Immature natural killer cell (primary cell): ENCODE measurements around the gene PRPF31. TPM values are rescaled to one million over a fixed set of nuclear protein-coding genes. Genes with fewer than 3 reads are reported as not detected.
"Not testable (repeated sequence)": the region's sequence is repeated elsewhere in the genome, so short reads cannot be mapped to it uniquely, and the experiment has no call there.

Source experiments
- DNase-seq, 3 donors: peaks; one replicate each; pipeline ENCODE4 v3.0.0; 2022; ENCODE audit warnings: mixed read lengths in 1 of 3
- H3K27ac Mint-ChIP-seq, 6 donors: one replicate each; pipeline ENCODE4 v1.8.0; 2020; ENCODE audit warnings: mixed read lengths in 6 of 6, mild to moderate bottlenecking in 5 of 6, inconsistent platforms in 4 of 6, moderate library complexity in 3 of 6
- H3K27me3 Mint-ChIP-seq, 3 donors: one replicate each; pipeline ENCODE4 v1.8.0; 2020 to 2021; ENCODE audit warnings: low read depth in 3 of 3, mild to moderate bottlenecking in 3 of 3, mixed read lengths in 3 of 3, moderate library complexity in 3 of 3, inconsistent platforms in 1 of 3
- H3K36me3 Mint-ChIP-seq, 3 donors: one replicate each; pipeline ENCODE4 v1.8.0; 2020; ENCODE audit warnings: mixed read lengths in 3 of 3, inconsistent platforms in 2 of 3, mild to moderate bottlenecking in 2 of 3
- H3K4me1 Mint-ChIP-seq, 2 donors: one replicate each; pipeline ENCODE4 v1.8.0; 2020; ENCODE audit warnings: inconsistent platforms in 2 of 2, mild to moderate bottlenecking in 2 of 2, mixed read lengths in 2 of 2, moderate library complexity in 1 of 2
- H3K4me3 Mint-ChIP-seq, 5 donors: one replicate each; pipeline ENCODE4 v1.8.0; 2020; ENCODE audit warnings: mild to moderate bottlenecking in 5 of 5, mixed read lengths in 5 of 5, inconsistent platforms in 3 of 5, moderate library complexity in 3 of 5
- H3K9me3 Mint-ChIP-seq, 6 donors: one replicate each; pipeline ENCODE4 v1.8.0; 2020; ENCODE audit warnings: mild to moderate bottlenecking in 6 of 6, mixed read lengths in 6 of 6, inconsistent platforms in 4 of 6, moderate library complexity in 3 of 6
- polyA plus RNA-seq, 3 donors: library from polyadenylated mRNA; unstranded; fragments of 300-500 nt; fragmentation: Illumina TruSeq; gene quantifications; one replicate each; pipeline ENCODE4 v1.2.3, GENCODE V29; 2021

The PRPF31 gene
- polyA plus RNA-seq, 3 donors from 2014 or later: 61.0 to 81.0 (median 72.7) TPM

DNA sequence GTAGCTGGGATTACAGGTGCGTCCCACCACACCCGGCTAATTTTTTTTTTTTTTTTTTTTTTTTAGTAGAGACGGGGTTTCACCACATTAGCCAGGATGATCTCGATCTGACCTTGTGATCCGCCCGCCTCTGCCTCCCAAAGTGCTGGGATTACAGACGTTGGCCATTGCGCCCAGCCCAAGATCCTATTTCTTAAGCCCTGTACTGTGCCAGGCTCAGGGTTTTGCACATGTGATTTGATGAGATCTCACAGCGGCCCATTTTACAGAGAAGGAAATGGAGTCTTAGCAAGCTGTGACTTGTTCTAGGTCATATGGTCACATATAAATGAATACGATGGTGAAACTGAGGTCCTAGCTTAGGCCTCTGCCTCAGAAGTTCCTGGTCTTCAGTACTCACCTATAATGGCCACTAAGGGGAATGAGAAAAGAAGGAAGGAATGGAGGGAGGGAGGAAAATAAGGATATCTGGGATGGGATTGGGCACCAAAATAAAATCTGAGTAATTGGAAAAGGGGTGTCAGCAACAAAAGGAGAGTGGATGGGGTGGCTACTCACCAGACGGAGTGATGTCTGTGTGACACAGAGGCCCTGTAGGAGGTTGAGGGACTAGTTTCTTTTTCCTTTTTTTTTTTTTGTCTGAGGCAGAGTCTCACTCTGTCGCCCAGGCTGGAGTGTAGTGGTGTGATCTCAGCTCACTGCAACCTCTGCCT is 16.2 kb upstream of the PRPF31 start:
- Mint-ChIP-seq H3K4me3 (no peak overlapping the region), H3K27me3 (peaks cover 7 to 18% (median 12%) of the 10 kb centered on the region in 3 donors), H3K36me3 (no peaks in the 10 kb centered on the region), H3K9me3 (no peaks in the 10 kb centered on the region), H3K4me1 (peaks cover 31 to 37% of the 10 kb centered on the region in 2 donors), H3K27ac (no peak overlapping the region)
- no peak for DNase-seq

DNA sequence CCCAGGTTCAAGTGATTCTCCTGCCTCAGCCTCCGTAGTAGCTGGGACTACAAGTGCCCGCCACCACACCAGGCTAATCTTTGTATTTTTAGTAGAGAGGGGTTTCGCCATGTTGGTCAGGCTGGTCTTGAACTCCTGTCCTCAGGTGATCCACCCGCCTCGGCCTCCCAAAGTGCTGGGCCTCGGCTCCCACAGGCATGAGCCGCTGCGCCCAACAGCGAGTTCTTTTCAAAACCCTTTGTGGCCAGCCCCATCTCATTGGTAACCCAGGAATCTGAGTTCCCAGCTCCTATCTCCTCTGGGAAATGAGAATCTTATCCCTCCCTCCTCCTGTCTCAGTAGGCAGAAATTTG is 15.7 kb upstream of the PRPF31 start:
- peaks cover 8 to 18% (median 12%) of the 10 kb centered on the region in 3 donors for H3K27me3 Mint-ChIP-seq
- DNase-seq, H3K36me3 Mint-ChIP-seq, H3K4me3 Mint-ChIP-seq, H3K9me3 Mint-ChIP-seq, H3K27ac Mint-ChIP-seq: not testable (repeated sequence)
- peaks cover 27 to 34% of the 10 kb centered on the region in 2 donors for H3K4me1 Mint-ChIP-seq

DNA sequence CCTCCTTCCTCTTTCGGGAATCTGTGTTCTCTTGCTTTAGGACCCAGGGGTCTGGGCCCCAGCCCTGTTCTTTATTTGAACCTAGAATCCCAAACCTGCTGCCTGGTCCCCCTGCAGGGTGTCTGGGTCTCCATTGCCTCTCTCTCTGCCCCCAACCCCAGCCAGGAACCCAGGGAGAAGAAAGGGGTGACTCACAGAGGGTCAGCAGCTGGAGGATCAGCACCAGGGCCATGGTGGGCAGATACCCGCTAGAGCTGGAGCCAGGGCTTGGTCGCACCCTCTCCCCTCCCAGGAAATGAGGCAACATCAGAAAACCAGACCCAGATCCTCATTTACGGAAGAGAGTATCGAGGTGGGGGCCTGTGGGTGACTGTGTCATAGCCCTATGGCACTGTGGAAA is 15.0 kb upstream of the PRPF31 start, which contains the start of gene OSCAR:
Gene OSCAR (minus strand): TSS at position 243 of the 400 bp plus-strand sequence. CDS start 11 bp downstream, at position 232.
- Mint-ChIP-seq H3K9me3 (no peaks in the 10 kb centered on the region), H3K27me3 (peaks cover 8 to 18% (median 12%) of the 10 kb centered on the region in 3 donors), H3K4me1 (peaks cover 28 to 40% of the 10 kb centered on the region in 2 donors), H3K4me3 (peak within 1 kb of the TSS; percentile 26 to 63 (median 55)), H3K27ac (peak within 1 kb of the TSS in 5 of 6 donors; percentile 10 to 83 (median 58)), H3K36me3 (peaks cover 0 to 3% (median 0%) of the 10 kb centered on the region in 3 donors)
- no peak for DNase-seq

GRCh38 chr19:54102421-54103169 is 13.0 kb upstream of the PRPF31 start, which contains the start of gene NDUFA3:
TSS of gene NDUFA3 (plus strand) at chr19:54102855. CDS start at chr19:54102879, 24 bp downstream.
- H3K9me3 Mint-ChIP-seq: no peaks in the 10 kb centered on the region
- peak; percentile 97 to 98 (median 97) for DNase-seq

GRCh38 chr19:54104998-54105715 is 10.4 kb upstream of the PRPF31 start:
- DNase-seq: no peak
- Mint-ChIP-seq H3K4me3 (peak overlapping the region in 3 of 5 donors; percentile 17 to 46 (median 40)), H3K36me3 (peaks cover 4 to 17% (median 7%) of the 10 kb centered on the region in 3 donors), H3K27me3 (peaks cover 4 to 9% (median 6%) of the 10 kb centered on the region in 3 donors), H3K4me1 (peaks cover 20 to 32% of the 10 kb centered on the region in 2 donors), H3K9me3 (no peaks in the 10 kb centered on the region), H3K27ac (peak overlapping the region in 1 of 6 donors; percentile 30)

More at GRCh38 chr19:54102421-54103169, 13.0 kb upstream of the PRPF31 start, which contains the start of gene NDUFA3:
- peak within 1 kb of the TSS; percentile 91 to 98 (median 96) for H3K27ac Mint-ChIP-seq
- peaks cover 4 to 9% (median 8%) of the 10 kb centered on the region in 3 donors for H3K27me3 Mint-ChIP-seq
- H3K4me3 Mint-ChIP-seq: peak within 1 kb of the TSS; percentile 96 to 99 (median 97)
- peaks cover 20 to 32% of the 10 kb centered on the region in 2 donors for H3K4me1 Mint-ChIP-seq
- peaks cover 4 to 12% (median 6%) of the 10 kb centered on the region in 3 donors for H3K36me3 Mint-ChIP-seq

DNA sequence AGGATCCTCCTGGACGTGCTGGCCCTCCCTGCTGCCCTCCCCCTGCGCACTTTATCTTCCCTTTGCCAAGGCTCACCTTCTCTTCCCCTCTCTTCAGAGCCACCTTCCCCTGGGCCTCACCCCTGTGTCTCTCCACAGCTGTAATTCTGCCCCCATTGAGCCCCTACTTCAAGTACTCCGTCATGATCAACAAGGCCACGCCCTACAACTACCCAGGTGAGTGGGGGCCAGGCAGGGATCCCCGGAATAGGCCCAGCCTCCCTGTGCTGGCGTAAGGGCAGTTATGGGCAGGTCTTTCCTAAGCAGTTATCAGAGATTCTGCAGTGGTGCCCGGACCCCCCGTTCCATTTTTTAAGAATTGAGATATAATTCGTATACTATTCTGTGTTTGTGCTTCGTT is 9.8 kb upstream of the PRPF31 start:
- no peak for DNase-seq
- peaks cover 20 to 32% of the 10 kb centered on the region in 2 donors for H3K4me1 Mint-ChIP-seq
- no peaks in the 10 kb centered on the region for H3K9me3 Mint-ChIP-seq
- no peak overlapping the region for H3K27ac Mint-ChIP-seq
- H3K4me3 Mint-ChIP-seq: no peak overlapping the region
- peaks cover 4 to 9% (median 6%) of the 10 kb centered on the region in 3 donors for H3K27me3 Mint-ChIP-seq
- peaks cover 6 to 19% (median 9%) of the 10 kb centered on the region in 3 donors for H3K36me3 Mint-ChIP-seq

- Mint-ChIP-seq H3K27me3 (peaks cover 4 to 9% (median 6%) of the 10 kb centered on the region in 3 donors), H3K27ac (no peak overlapping the region), H3K36me3 (peaks cover 7 to 20% (median 11%) of the 10 kb centered on the region in 3 donors), H3K9me3 (no peaks in the 10 kb centered on the region), H3K4me1 (peaks cover 16 to 26% of the 10 kb centered on the region in 2 donors), H3K4me3 (no peak overlapping the region)
- no peak for DNase-seq
Observed at GRCh38 chr19:54106716-54107115, 8.8 kb upstream of the PRPF31 start.

- H3K27ac Mint-ChIP-seq: no peak overlapping the region
- H3K9me3 Mint-ChIP-seq: no peaks in the 10 kb centered on the region
- DNase-seq: no peak
- no peak overlapping the region for H3K4me3 Mint-ChIP-seq
- peaks cover 0 to 4% (median 0%) of the 10 kb centered on the region in 3 donors for H3K27me3 Mint-ChIP-seq
- peaks cover 7 to 20% (median 11%) of the 10 kb centered on the region in 3 donors for H3K36me3 Mint-ChIP-seq
- H3K4me1 Mint-ChIP-seq: peaks cover 9 to 19% of the 10 kb centered on the region in 2 donors
Observed at GRCh38 chr19:54107876-54108490, 7.6 kb upstream of the PRPF31 start.

DNA sequence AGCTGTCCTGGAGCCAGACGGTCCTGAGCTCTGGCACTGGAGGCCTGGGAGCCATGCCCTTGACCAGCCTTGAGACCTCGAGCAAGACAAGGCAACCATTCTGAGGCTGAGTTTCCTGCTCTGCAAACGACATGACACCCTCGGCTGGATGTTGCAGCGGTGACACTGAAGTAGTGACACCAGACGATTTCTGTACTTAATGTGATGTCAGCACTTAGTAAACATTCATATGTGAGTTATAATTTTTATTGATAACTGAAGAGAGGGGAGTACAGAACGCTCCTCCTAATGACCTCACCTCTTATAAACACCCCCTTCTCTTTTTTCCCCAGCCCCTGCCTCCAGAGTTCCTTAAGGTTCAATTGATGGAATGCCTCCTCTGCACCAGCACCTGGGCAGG is 7.1 kb upstream of the PRPF31 start:
- Mint-ChIP-seq H3K27ac (no peak overlapping the region), H3K27me3 (peaks cover 0 to 4% (median 0%) of the 10 kb centered on the region in 3 donors), H3K36me3 (peaks cover 7 to 20% (median 11%) of the 10 kb centered on the region in 3 donors), H3K4me1 (peaks cover 5 to 19% of the 10 kb centered on the region in 2 donors), H3K4me3 (no peak overlapping the region), H3K9me3 (no peaks in the 10 kb centered on the region)
- DNase-seq: no peak

DNA sequence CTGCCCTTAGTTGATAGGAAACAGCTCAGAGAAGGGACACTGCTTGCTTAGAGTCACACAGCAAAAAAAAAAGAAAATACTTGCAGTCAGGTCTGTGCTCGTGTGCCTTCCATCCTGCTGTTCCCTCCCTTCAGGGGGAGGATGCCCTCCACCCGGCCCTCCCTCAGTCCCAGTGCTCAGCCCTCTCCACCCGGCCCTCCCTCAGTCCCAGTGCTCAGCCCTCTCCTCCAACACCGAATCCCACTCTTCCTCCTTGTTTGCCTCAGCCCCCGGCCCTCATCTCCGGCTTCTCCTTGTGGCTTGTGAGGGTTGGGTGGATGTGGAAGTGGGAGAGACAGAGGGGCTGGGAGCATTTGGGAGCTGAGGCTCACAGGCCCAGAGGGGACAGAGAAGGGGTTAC is 5.9 kb upstream of the PRPF31 start:
- Mint-ChIP-seq H3K27me3 (peaks cover 0 to 6% (median 3%) of the 10 kb centered on the region in 3 donors), H3K4me3 (no peak overlapping the region), H3K9me3 (no peaks in the 10 kb centered on the region), H3K4me1 (peaks cover 14 to 29% of the 10 kb centered on the region in 2 donors), H3K36me3 (peaks cover 7 to 20% (median 11%) of the 10 kb centered on the region in 3 donors), H3K27ac (no peak overlapping the region)
- no peak for DNase-seq

GRCh38 chr19:54114340-54115108 is 1.0 kb upstream of the PRPF31 start:
- Mint-ChIP-seq H3K4me3 (peak overlapping the region; percentile 88 to 98 (median 93)), H3K27ac (peak overlapping the region; percentile 90 to 98 (median 91)), H3K36me3 (peaks cover 7 to 8% (median 8%) of the 10 kb centered on the region in 3 donors), H3K27me3 (peaks cover 5 to 10% (median 8%) of the 10 kb centered on the region in 3 donors), H3K9me3 (no peaks in the 10 kb centered on the region), H3K4me1 (peaks cover 31 to 32% of the 10 kb centered on the region in 2 donors)
- peak; percentile 31 to 33 (median 33) for DNase-seq

DNA sequence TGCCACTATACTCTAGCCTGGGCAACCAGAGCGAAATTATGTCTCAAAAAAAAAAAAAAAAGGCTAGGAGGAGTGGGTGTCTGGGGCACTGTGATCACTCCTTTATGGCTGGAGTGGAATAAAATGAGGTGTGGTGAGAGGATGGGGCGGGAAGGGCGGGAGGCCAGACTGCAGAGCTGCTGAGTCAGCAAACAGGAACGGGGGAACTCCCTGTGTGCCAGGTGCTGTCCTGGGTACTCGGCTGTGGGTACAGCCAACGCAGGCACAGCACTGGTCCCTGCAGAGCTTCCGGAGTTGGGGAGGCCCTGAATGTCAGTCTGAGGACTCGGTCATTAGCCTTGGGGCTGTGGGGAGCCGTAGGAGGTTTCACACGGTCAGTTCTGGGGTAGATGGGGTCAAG is 5.7 kb downstream of the PRPF31 start:
- H3K4me3 Mint-ChIP-seq: no peak overlapping the region
- H3K9me3 Mint-ChIP-seq: no peaks in the 10 kb centered on the region
- peaks cover 0 to 10% of the 10 kb centered on the region in 2 donors for H3K4me1 Mint-ChIP-seq
- H3K36me3 Mint-ChIP-seq: peaks cover 3 to 25% (median 8%) of the 10 kb centered on the region in 3 donors
- peaks cover 0 to 1% (median 0%) of the 10 kb centered on the region in 3 donors for H3K27me3 Mint-ChIP-seq
- DNase-seq: no peak
- no peak overlapping the region for H3K27ac Mint-ChIP-seq
